Keratinocyte (primary cell): Measurements from ENCODE around the gene DMBX1.

Experiments
- EZH2 ChIP-seq: IDR thresholded peaks from one replicate; pipeline ENCODE4 v1.6.1; 2012; ENCODE audit warnings: inconsistent platforms, mild to moderate bottlenecking, low read length, moderate library complexity
- TF ChIP-seq, protein P1 (sequence below), 3 experiments: IDR thresholded peaks in 1 of 3; conservative IDR thresholded peaks in 1 of 3; optimal IDR thresholded peaks in 1 of 3; 2 replicates in 2 of 3; 3 replicates in 1 of 3; pipeline versions ENCODE3 to v1.5.1; 2011; ENCODE audit warnings: low read length in 3 of 3, mild to moderate bottlenecking in 3 of 3, moderate library complexity in 2 of 3, control low read depth in 1 of 3, inconsistent platforms in 1 of 3; ENCODE audit not compliant: insufficient read depth in 2 of 3; ENCODE audit errors: extremely low read depth in 1 of 3

- TF ChIP-seq, protein P1, sequence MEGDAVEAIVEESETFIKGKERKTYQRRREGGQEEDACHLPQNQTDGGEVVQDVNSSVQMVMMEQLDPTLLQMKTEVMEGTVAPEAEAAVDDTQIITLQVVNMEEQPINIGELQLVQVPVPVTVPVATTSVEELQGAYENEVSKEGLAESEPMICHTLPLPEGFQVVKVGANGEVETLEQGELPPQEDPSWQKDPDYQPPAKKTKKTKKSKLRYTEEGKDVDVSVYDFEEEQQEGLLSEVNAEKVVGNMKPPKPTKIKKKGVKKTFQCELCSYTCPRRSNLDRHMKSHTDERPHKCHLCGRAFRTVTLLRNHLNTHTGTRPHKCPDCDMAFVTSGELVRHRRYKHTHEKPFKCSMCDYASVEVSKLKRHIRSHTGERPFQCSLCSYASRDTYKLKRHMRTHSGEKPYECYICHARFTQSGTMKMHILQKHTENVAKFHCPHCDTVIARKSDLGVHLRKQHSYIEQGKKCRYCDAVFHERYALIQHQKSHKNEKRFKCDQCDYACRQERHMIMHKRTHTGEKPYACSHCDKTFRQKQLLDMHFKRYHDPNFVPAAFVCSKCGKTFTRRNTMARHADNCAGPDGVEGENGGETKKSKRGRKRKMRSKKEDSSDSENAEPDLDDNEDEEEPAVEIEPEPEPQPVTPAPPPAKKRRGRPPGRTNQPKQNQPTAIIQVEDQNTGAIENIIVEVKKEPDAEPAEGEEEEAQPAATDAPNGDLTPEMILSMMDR (optimal IDR thresholded peaks at IDR 0.05 in 1 of 3, IDR thresholded peaks at IDR 0.05 in 1 of 3, conservative IDR thresholded peaks at IDR 0.05 in 1 of 3; ENCODE audit: extremely low read depth in 1 of 3, insufficient read depth in 2 of 3, low read length in 3 of 3), result no peak
- TF ChIP-seq EZH2, result no peak
Measured at GRCh38 chr1:46523496-46524353, 34.1 kb downstream of the DMBX1 start.
